HG03039 (cell line): ENCODE measurements around the gene SDC3.

Experiments used
- ATAC-seq: cut with Tn5 transposase; IDR thresholded peaks from one replicate; pipeline ENCODE4 v1.9.1; 2021; ENCODE audit warnings: mild to moderate bottlenecking, moderate library complexity; ENCODE audit not compliant: unreplicated experiment

The SDC3 gene

GRCh38 chr1:30928789-30929134, 20.2 kb upstream of the SDC3 start:
- ATAC-seq, result no peak

- no peak for ATAC-seq
Measured at GRCh38 chr1:30928171-30928570, 19.6 kb upstream of the SDC3 start.

- ATAC-seq, result no peak
Measured at GRCh38 chr1:30927448-30927847, 18.9 kb upstream of the SDC3 start.

GRCh38 chr1:30923597-30923996, 15.0 kb upstream of the SDC3 start:
- no peak for ATAC-seq

- ATAC-seq, result no peak
Measured at GRCh38 chr1:30920827-30921226, 12.3 kb upstream of the SDC3 start.

- ATAC-seq, result no peak
Measured at GRCh38 chr1:30919025-30919881, 10.7 kb upstream of the SDC3 start.

- ATAC-seq, result no peak
Measured at GRCh38 chr1:30916296-30916695, 7.7 kb upstream of the SDC3 start.

- no peak for ATAC-seq
Measured at GRCh38 chr1:30915491-30916230, 7.1 kb upstream of the SDC3 start.

- no peak for ATAC-seq
Measured at GRCh38 chr1:30914931-30915330, 6.4 kb upstream of the SDC3 start.

- no peak for ATAC-seq
Measured at GRCh38 chr1:30914587-30914922, 6.0 kb upstream of the SDC3 start.

GRCh38 chr1:30912913-30913652, 4.5 kb upstream of the SDC3 start:
- ATAC-seq, result no peak

GRCh38 chr1:30912224-30912623, 3.7 kb upstream of the SDC3 start:
- ATAC-seq, result no peak

- no peak for ATAC-seq
Measured at GRCh38 chr1:30911059-30911954, 2.7 kb upstream of the SDC3 start.

GRCh38 chr1:30909365-30910068, 959 bp upstream of the SDC3 start:
- no peak for ATAC-seq

- no peak for ATAC-seq
Measured at GRCh38 chr1:30908316-30908695, 252 bp downstream of the SDC3 start.

- no peak for ATAC-seq
Measured at GRCh38 chr1:30907481-30908315, 860 bp downstream of the SDC3 start.

- no peak for ATAC-seq
Measured at GRCh38 chr1:30906631-30907441, 1.7 kb downstream of the SDC3 start.

GRCh38 chr1:30905916-30906620, 2.5 kb downstream of the SDC3 start:
- ATAC-seq, result no peak
